ENCODE measurements around the gene ROR1. TPM values are rescaled to one million over a fixed set of nuclear protein-coding genes. Genes with fewer than 3 reads are reported as not detected.
A peak's percentile ranks its signal among the peaks of the same experiment; 100 is the strongest.

ROR1 gene
- total RNA-seq, 1 donor from 2014 or later = 131 TPM

- TF ChIP-seq CTCF (IDR thresholded peaks at IDR 0.05) = no peak
- Mint-ChIP-seq H3K4me3 (ENCODE audit: unreplicated experiment) (peak overlapping the region; percentile 15), H3K9me3 (ENCODE audit: low read depth) (no peaks in the 10 kb centered on the region), H3K4me1 (ENCODE audit: low read depth) (peaks cover 94% of the 10 kb centered on the region), H3K27ac (ENCODE audit: unreplicated experiment) (peak overlapping the region; percentile 84), H3K36me3 (ENCODE audit: low read depth) (peaks cover 3% of the 10 kb centered on the region), H3K27me3 (ENCODE audit: low read depth) (no peaks in the 10 kb centered on the region)
- no peak for DNase-seq (ENCODE audit: low spot score)
Observed at GRCh38 chr1:63914241-63914640, 140.4 kb downstream of the ROR1 start.

DNA sequence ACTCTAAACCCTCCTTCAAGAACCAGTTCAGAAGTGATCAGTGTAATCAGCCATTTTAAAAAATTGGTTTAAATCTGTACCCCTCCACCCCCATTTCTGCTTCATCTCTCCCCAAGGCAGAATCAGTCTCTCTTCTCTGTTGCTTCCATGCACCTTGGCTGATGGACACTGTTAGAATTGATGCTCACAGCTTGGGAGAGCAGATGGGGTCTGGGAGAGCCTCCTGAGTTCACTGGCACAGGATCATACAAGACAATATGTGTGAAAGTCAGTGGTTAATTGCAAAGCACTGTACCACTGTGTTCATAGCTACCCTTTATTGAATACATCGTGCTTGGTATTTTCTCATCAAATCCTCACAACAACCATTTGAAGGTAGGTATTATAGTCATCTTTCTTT is 140.9 kb downstream of the ROR1 start:
- no peak overlapping the region for H3K4me3 Mint-ChIP-seq (ENCODE audit: unreplicated experiment)
- no peaks in the 10 kb centered on the region for H3K27me3 Mint-ChIP-seq (ENCODE audit: low read depth)
- H3K9me3 Mint-ChIP-seq (ENCODE audit: low read depth) = no peaks in the 10 kb centered on the region

DNA sequence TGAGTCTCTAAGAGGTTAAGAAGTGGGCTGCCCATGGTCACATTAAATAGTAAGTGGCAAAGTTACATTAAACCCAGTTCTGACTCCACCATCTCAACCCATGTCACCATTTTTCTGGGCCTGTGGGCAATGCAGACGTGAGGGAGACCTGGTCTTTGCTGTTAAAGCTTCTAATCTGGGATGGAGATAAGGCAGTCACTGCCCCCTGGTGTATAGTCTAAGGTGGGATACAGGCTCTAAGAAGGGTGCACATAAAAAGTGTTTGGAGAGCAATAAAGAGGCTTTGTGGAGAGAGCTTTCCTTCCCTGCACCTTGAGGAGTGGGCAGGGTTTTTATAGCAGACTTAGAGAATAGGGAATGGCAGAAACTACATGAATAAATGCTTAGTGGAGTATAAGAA is 141.3 kb downstream of the ROR1 start:
- Mint-ChIP-seq H3K27ac (ENCODE audit: unreplicated experiment) (peak overlapping the region; percentile 84), H3K36me3 (ENCODE audit: low read depth) (peaks cover 3% of the 10 kb centered on the region), H3K4me3 (ENCODE audit: unreplicated experiment) (no peak overlapping the region), H3K9me3 (ENCODE audit: low read depth) (no peaks in the 10 kb centered on the region), H3K4me1 (ENCODE audit: low read depth) (peaks cover 93% of the 10 kb centered on the region), H3K27me3 (ENCODE audit: low read depth) (no peaks in the 10 kb centered on the region)
- DNase-seq (ENCODE audit: low spot score) = no peak
- TF ChIP-seq CTCF (IDR thresholded peaks at IDR 0.05) = peak; percentile 60

More for the DNA sequence above, 140.9 kb downstream of the ROR1 start:
- DNase-seq (ENCODE audit: low spot score) = no peak
- peaks cover 93% of the 10 kb centered on the region for H3K4me1 Mint-ChIP-seq (ENCODE audit: low read depth)
- TF ChIP-seq CTCF (IDR thresholded peaks at IDR 0.05) = no peak
- peak overlapping the region; percentile 84 for H3K27ac Mint-ChIP-seq (ENCODE audit: unreplicated experiment)
- peaks cover 3% of the 10 kb centered on the region for H3K36me3 Mint-ChIP-seq (ENCODE audit: low read depth)

DNA sequence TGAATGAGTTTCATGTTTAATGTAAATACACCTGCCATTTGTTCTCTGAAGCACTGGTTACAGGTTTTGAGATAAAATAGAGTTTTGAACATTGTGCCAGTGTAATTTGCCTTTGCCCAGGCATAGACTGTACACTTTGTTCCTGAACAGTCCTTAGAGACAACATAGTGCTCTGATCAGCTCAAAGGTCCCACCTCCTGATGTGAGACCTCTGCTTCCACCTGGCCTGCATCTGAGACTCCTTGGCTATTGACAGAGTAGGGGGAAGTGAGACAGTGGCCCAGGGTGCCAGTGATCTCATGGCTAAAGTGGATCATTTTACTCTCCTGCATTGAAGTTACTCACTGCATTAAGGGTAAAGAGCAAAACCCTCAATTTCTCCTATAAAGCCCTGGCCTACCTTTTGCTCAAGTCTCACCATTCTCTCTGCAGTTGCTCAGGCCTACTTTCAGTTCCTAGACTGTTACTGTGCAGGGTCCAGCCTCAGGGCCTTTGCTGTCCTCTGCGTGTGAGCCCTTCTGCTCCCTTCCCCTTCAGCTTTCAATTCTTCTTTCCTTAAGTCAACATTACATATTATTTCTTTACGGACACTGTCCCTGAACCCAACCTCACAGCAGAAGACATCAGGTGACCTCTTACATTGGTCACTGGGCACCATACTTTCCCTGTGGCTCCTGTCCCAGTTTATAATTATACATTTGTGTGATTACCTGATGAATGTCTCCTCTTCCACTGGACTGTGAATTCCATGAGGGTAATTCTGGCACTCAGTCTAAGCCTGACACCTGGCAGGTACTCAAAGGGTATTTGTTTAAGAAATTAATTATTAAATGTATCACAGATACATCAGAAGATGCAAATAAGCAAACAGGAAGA is 142.9 kb downstream of the ROR1 start:
- Mint-ChIP-seq H3K27me3 (ENCODE audit: low read depth) (no peaks in the 10 kb centered on the region), H3K36me3 (ENCODE audit: low read depth) (peaks cover 3% of the 10 kb centered on the region), H3K9me3 (ENCODE audit: low read depth) (no peaks in the 10 kb centered on the region), H3K27ac (ENCODE audit: unreplicated experiment) (peak overlapping the region; percentile 49), H3K4me3 (ENCODE audit: unreplicated experiment) (no peak overlapping the region), H3K4me1 (ENCODE audit: low read depth) (peaks cover 94% of the 10 kb centered on the region)
- TF ChIP-seq CTCF (IDR thresholded peaks at IDR 0.05) = no peak
- no peak for DNase-seq (ENCODE audit: low spot score)

- Mint-ChIP-seq H3K27ac (ENCODE audit: unreplicated experiment) (peak overlapping the region; percentile 87), H3K27me3 (ENCODE audit: low read depth) (no peaks in the 10 kb centered on the region), H3K36me3 (ENCODE audit: low read depth) (peaks cover 3% of the 10 kb centered on the region), H3K4me1 (ENCODE audit: low read depth) (peaks cover 94% of the 10 kb centered on the region), H3K4me3 (ENCODE audit: unreplicated experiment) (no peak overlapping the region), H3K9me3 (ENCODE audit: low read depth) (no peaks in the 10 kb centered on the region)
- no peak for DNase-seq (ENCODE audit: low spot score)
- TF ChIP-seq CTCF (IDR thresholded peaks at IDR 0.05) = peak; percentile 60
Observed at GRCh38 chr1:63917571-63918417, 144.0 kb downstream of the ROR1 start.
